ENCODE data around the gene KRT2.

GRCh38 chr12:52614381-52615207 is 37.4 kb downstream of the KRT2 start:
- TF ChIP-seq CTCF (IDR thresholded peaks at IDR 0.05) (no peak), POLR2AphosphoS5 (IDR thresholded peaks at IDR 0.05) (no peak), POLR2A (IDR thresholded peaks at IDR 0.05) (no peak), EP300 (IDR thresholded peaks at IDR 0.05) (no peak)
